Tracheal epithelial cell (primary cell): ENCODE measurements around the gene NFE2L3. TPM values are rescaled to one million over a fixed set of nuclear protein-coding genes. Genes with fewer than 3 reads are reported as not detected.

Experiments
- total RNA-seq: library from RNA; depleted of rRNA; stranded (reverse); fragments of >200 nt; gene quantifications from 2 replicates; pipeline ENCODE4 v1.2.1, GENCODE V29; 2014

Gene NFE2L3
- 9.4 and 34.7 TPM in 2 replicates for total RNA-seq

GRCh38 chr7:26151953-26152781 lies at the start of gene NFE2L3:
Gene NFE2L3, plus strand, starts transcription at chr7:26152198. Its CDS starts 301 bp downstream, at chr7:26152499.

GRCh38 chr7:26200444-26201246 lies 48.6 kb downstream of the NFE2L3 start, which contains the start of gene HNRNPA2B1:
Gene HNRNPA2B1, minus strand, starts transcription at chr7:26200746. Its CDS starts 169 bp downstream, at chr7:26200577.

GRCh38 chr7:26201247-26202018 lies 49.4 kb downstream of the NFE2L3 start, which contains the start of gene CBX3:
Gene CBX3, plus strand, starts transcription at chr7:26201745. Its CDS starts 1,254 bp downstream, at chr7:26202999.

Other genes starting within 250 kb of the NFE2L3 start
- 41.1 and 53.3 TPM in 2 replicates for gene HNRNPA2B1, start 48.5 kb downstream of the NFE2L3 start, total RNA-seq
- 99.8 and 104 TPM in 2 replicates for gene CBX3, start 49.5 kb downstream of the NFE2L3 start, total RNA-seq
- 1.1 and 15.9 TPM in 2 replicates for gene SNX10, start 139.7 kb downstream of the NFE2L3 start, total RNA-seq